Liver (tissue), 9 donors: ENCODE data around the gene WNT3A. TPM values are rescaled to one million over a fixed set of nuclear protein-coding genes. Genes with fewer than 3 reads are reported as not detected.

Source experiments
- DNase-seq: peaks from one replicate; pipeline ENCODE4 v3.0.0-alpha.2; 2017; ENCODE audit warnings: low spot score
- H3K27ac ChIP-seq, 2 donors: one replicate each; pipeline ENCODE4 v1.7.0; 2013; ENCODE audit warnings: inconsistent platforms in 2 of 2, low read length in 2 of 2, control low read depth in 1 of 2, low read depth in 1 of 2, mild to moderate bottlenecking in 1 of 2
- H3K27me3 ChIP-seq, 4 donors: one replicate each; pipeline versions ENCODE4 v1.6.1 to v1.7.0; 2013; ENCODE audit warnings: low read length in 3 of 4, inconsistent platforms in 1 of 4, mild to moderate bottlenecking in 1 of 4, moderate library complexity in 1 of 4; ENCODE audit not compliant: control insufficient read depth in 4 of 4, insufficient read depth in 4 of 4
- H3K36me3 ChIP-seq, 4 donors: one replicate each; pipeline versions ENCODE4 v1.6.1 to v1.7.0; 2013; ENCODE audit warnings: low read length in 3 of 4, mild to moderate bottlenecking in 3 of 4, low read depth in 1 of 4, moderate library complexity in 1 of 4; ENCODE audit not compliant: control insufficient read depth in 4 of 4, insufficient read depth in 3 of 4
- H3K4me1 ChIP-seq, 4 donors: one replicate each; pipeline versions ENCODE4 v1.6.1 to v1.7.0; 2013; ENCODE audit warnings: low read length in 3 of 4, mild to moderate bottlenecking in 3 of 4, moderate library complexity in 1 of 4; ENCODE audit not compliant: control insufficient read depth in 4 of 4, insufficient read depth in 4 of 4
- H3K4me3 ChIP-seq, 3 donors: one replicate each; pipeline versions ENCODE4 v1.6.1 to v1.7.0; 2013; ENCODE audit warnings: low read length in 3 of 3, control low read depth in 1 of 3, low read depth in 1 of 3, mild to moderate bottlenecking in 1 of 3
- H3K9ac ChIP-seq, 2 donors: one replicate each; pipeline ENCODE4 v1.7.0; 2013; ENCODE audit warnings: low read length in 2 of 2, mild to moderate bottlenecking in 2 of 2, moderate library complexity in 2 of 2, control low read depth in 1 of 2, low read depth in 1 of 2
- H3K9me3 ChIP-seq, 4 donors: one replicate each; pipeline versions ENCODE4 v1.6.1 to v1.7.0; 2013; ENCODE audit warnings: low read length in 3 of 4; ENCODE audit not compliant: control insufficient read depth in 4 of 4
- ATF3 ChIP-seq: IDR thresholded peaks from 2 replicates; pipeline ENCODE4 v1.6.1; 2016; ENCODE audit warnings: antibody characterized with exemption
- CTCF ChIP-seq: fragments of 150-350 bp; IDR thresholded peaks from 2 replicates; pipeline ENCODE4 v1.5.1; 2017; ENCODE audit warnings: improper control_type of control experiment, low read depth, low read length; ENCODE audit not compliant: missing input control
- EGR1 ChIP-seq, 2 donors: IDR thresholded peaks; 2 replicates each; pipeline ENCODE4 v1.6.1; 2016 to 2018; ENCODE audit warnings: antibody characterized with exemption in 2 of 2, low read depth in 2 of 2
- FOXA1 ChIP-seq: IDR thresholded peaks from 2 replicates; pipeline ENCODE4 v1.6.1; 2016; ENCODE audit warnings: antibody characterized with exemption
- FOXA2 ChIP-seq: IDR thresholded peaks from 2 replicates; pipeline ENCODE4 v1.6.1; 2016; ENCODE audit warnings: antibody characterized with exemption
- GABPA ChIP-seq, 2 donors: IDR thresholded peaks in 1 of 2; conservative IDR thresholded peaks in 1 of 2; 2 replicates each; pipeline ENCODE4 v1.6.1; 2016; ENCODE audit warnings: antibody characterized with exemption in 2 of 2, mild to moderate bottlenecking in 1 of 2, moderate library complexity in 1 of 2
- HNF4A ChIP-seq, 2 donors: conservative IDR thresholded peaks; 2 replicates each; pipeline ENCODE4 v1.6.1; 2016; ENCODE audit warnings: antibody characterized with exemption in 2 of 2, mild to moderate bottlenecking in 2 of 2
- HNF4G ChIP-seq: IDR thresholded peaks from 2 replicates; pipeline ENCODE4 v1.6.1; 2016; ENCODE audit warnings: antibody characterized with exemption
- JUND ChIP-seq, 2 donors: IDR thresholded peaks; 2 replicates each; pipeline ENCODE4 v1.6.1; 2016; ENCODE audit warnings: antibody characterized with exemption in 2 of 2
- MAX ChIP-seq: IDR thresholded peaks from 2 replicates; pipeline ENCODE4 v1.6.1; 2016; ENCODE audit warnings: antibody characterized with exemption
- NR2F2 ChIP-seq: IDR thresholded peaks from 2 replicates; pipeline ENCODE4 v1.6.1; 2016; ENCODE audit warnings: antibody characterized with exemption
- RAD21 ChIP-seq, 2 donors: IDR thresholded peaks; 2 replicates each; pipeline ENCODE4 v1.6.1; 2016; ENCODE audit warnings: antibody characterized with exemption in 2 of 2, mild to moderate bottlenecking in 2 of 2
- RXRA ChIP-seq, 2 donors: IDR thresholded peaks; 2 replicates each; pipeline ENCODE4 v1.6.1; 2017 to 2018; ENCODE audit warnings: antibody characterized with exemption in 2 of 2, mild to moderate bottlenecking in 1 of 2
- SP1 ChIP-seq: IDR thresholded peaks from 2 replicates; pipeline ENCODE4 v1.6.1; 2018; ENCODE audit warnings: antibody characterized with exemption, mild to moderate bottlenecking
- TAF1 ChIP-seq: conservative IDR thresholded peaks from 2 replicates; pipeline ENCODE4 v1.6.1; 2016; ENCODE audit warnings: antibody characterized with exemption, mild to moderate bottlenecking
- YY1 ChIP-seq: IDR thresholded peaks from 2 replicates; pipeline ENCODE4 v1.6.1; 2016; ENCODE audit warnings: antibody characterized with exemption, mild to moderate bottlenecking
- WGBS: extraction: QIAGEN DNeasy Blood & Tissue Kit; methylation state at CpG from one replicate; pipeline ENCODE4 v1.1.7; 2013; 5-methylcytosine and 5-hydroxymethylcytosine counted together
- polyA plus RNA-seq, 2 donors: library from polyadenylated mRNA; stranded (reverse) in 1 of 2; unstranded in 1 of 2; fragments of 200-250 nt in 1 of 2; fragments of >200 nt in 1 of 2; fragmentation: Nextera tagmentation in 1 of 2; extraction: Ambion mirVana in 1 of 2; gene quantifications; one replicate each; pipeline versions ENCODE4 v1.2.1 to v1.2.3, GENCODE V29; 2013 to 2015
- total RNA-seq, 2 donors: library from RNA; depleted of rRNA; stranded (reverse); fragments of >200 nt; gene quantifications; one replicate each; pipeline ENCODE4 v1.2.3, GENCODE V29; 2014
- TF ChIP-seq, protein P1 (sequence below): IDR thresholded peaks from 2 replicates; pipeline ENCODE4 v1.6.1; 2016; ENCODE audit warnings: antibody characterized with exemption
- TF ChIP-seq, protein P2 (sequence below): IDR thresholded peaks from 2 replicates; pipeline ENCODE4 v1.6.1; 2016; ENCODE audit warnings: antibody characterized with exemption, mild to moderate bottlenecking
- donor health status: healthy.
- donor health status: healthy.
- donor health status: healthy.
- donor health status: healthy.
- donor health status: healthy.

The WNT3A gene
- total and polyA plus RNA-seq, 4 donors = not detected

- TF ChIP-seq CTCF (no peak), FOXA1 (no peak), NR2F2 (no peak), JUND (IDR thresholded peaks at IDR 0.05) (no peak), HNF4A (conservative IDR thresholded peaks at IDR 0.05) (no peak), SP1 (no peak)
- TF ChIP-seq, protein P1, sequence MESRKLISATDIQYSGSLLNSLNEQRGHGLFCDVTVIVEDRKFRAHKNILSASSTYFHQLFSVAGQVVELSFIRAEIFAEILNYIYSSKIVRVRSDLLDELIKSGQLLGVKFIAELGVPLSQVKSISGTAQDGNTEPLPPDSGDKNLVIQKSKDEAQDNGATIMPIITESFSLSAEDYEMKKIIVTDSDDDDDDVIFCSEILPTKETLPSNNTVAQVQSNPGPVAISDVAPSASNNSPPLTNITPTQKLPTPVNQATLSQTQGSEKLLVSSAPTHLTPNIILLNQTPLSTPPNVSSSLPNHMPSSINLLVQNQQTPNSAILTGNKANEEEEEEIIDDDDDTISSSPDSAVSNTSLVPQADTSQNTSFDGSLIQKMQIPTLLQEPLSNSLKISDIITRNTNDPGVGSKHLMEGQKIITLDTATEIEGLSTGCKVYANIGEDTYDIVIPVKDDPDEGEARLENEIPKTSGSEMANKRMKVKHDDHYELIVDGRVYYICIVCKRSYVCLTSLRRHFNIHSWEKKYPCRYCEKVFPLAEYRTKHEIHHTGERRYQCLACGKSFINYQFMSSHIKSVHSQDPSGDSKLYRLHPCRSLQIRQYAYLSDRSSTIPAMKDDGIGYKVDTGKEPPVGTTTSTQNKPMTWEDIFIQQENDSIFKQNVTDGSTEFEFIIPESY = no peak
Observed at GRCh38 chr1:228034954-228035837, 28.4 kb downstream of the WNT3A start (continued).

GRCh38 chr1:228035844-228036243 lies 29.0 kb downstream of the WNT3A start:
- Histone ChIP-seq H3K9ac (no peak overlapping the region), H3K27ac (no peak overlapping the region), H3K36me3 (no peaks in the 10 kb centered on the region), H3K4me3 (no peak overlapping the region), H3K27me3 (peaks cover 0 to 5% (median 0%) of the 10 kb centered on the region in 4 donors), H3K9me3 (no peaks in the 10 kb centered on the region), H3K4me1 (peaks cover 0 to 8% (median 4%) of the 10 kb centered on the region in 4 donors)
- DNase-seq = no peak
- TF ChIP-seq, protein P1 = no peak
- TF ChIP-seq MAX = no peak
- no peak for TF ChIP-seq FOXA1
- TF ChIP-seq TAF1 = no peak
- no peak for TF ChIP-seq EGR1 (IDR thresholded peaks at IDR 0.05; ENCODE audit: low read depth in 2 of 2)
- no peak for TF ChIP-seq CTCF
- TF ChIP-seq GABPA (IDR thresholded peaks at IDR 0.05 in 1 of 2, conservative IDR thresholded peaks at IDR 0.05 in 1 of 2) = no peak
- no peak for TF ChIP-seq FOXA2
- no peak for TF ChIP-seq YY1
- TF ChIP-seq SP1 = no peak
- TF ChIP-seq, protein P2, sequence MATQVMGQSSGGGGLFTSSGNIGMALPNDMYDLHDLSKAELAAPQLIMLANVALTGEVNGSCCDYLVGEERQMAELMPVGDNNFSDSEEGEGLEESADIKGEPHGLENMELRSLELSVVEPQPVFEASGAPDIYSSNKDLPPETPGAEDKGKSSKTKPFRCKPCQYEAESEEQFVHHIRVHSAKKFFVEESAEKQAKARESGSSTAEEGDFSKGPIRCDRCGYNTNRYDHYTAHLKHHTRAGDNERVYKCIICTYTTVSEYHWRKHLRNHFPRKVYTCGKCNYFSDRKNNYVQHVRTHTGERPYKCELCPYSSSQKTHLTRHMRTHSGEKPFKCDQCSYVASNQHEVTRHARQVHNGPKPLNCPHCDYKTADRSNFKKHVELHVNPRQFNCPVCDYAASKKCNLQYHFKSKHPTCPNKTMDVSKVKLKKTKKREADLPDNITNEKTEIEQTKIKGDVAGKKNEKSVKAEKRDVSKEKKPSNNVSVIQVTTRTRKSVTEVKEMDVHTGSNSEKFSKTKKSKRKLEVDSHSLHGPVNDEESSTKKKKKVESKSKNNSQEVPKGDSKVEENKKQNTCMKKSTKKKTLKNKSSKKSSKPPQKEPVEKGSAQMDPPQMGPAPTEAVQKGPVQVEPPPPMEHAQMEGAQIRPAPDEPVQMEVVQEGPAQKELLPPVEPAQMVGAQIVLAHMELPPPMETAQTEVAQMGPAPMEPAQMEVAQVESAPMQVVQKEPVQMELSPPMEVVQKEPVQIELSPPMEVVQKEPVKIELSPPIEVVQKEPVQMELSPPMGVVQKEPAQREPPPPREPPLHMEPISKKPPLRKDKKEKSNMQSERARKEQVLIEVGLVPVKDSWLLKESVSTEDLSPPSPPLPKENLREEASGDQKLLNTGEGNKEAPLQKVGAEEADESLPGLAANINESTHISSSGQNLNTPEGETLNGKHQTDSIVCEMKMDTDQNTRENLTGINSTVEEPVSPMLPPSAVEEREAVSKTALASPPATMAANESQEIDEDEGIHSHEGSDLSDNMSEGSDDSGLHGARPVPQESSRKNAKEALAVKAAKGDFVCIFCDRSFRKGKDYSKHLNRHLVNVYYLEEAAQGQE = no peak
- TF ChIP-seq RXRA (IDR thresholded peaks at IDR 0.05) = no peak
- TF ChIP-seq HNF4A (conservative IDR thresholded peaks at IDR 0.05) = no peak
- no peak for TF ChIP-seq HNF4G
- TF ChIP-seq JUND (IDR thresholded peaks at IDR 0.05) = no peak
- no peak for TF ChIP-seq NR2F2
- TF ChIP-seq RAD21 (IDR thresholded peaks at IDR 0.05) = no peak
- no peak for TF ChIP-seq ATF3
- 78% methylated on average over 5 of the region's 5 CpGs for WGBS
